ENCODE results near the gene CYP4F8. TPM values are rescaled to one million over a fixed set of nuclear protein-coding genes. Genes with fewer than 3 reads are reported as not detected.

Gene CYP4F8
- total RNA-seq, 1 donor from 2014 or later, result not detected

DNA sequence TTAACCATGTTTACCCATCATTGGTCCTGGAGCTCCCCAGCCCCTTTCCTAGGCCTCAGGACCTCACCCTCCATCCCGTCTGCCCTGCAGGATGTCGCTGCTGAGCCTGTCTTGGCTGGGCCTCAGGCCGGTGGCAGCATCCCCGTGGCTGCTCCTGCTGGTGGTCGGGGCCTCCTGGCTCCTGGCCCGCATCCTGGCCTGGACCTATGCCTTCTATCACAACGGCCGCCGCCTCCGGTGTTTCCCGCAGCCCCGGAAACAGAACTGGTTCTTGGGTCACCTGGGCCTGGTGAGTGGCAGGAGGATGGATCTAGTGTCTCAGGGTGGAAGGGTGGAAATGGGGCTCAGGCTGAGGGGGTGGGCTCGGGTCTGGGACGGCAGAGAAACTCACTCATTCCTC, 508 bp downstream of the CYP4F8 start:
- no peak for DNase-seq (ENCODE audit: low spot score)

GRCh38 chr19:15616183-15616582, 1.2 kb downstream of the CYP4F8 start:
- DNase-seq (ENCODE audit: low spot score) (no peak), ATAC-seq (no peak)

More for the DNA sequence above, 508 bp downstream of the CYP4F8 start:
- ATAC-seq, result no peak

GRCh38 chr19:15616627-15617270, 1.7 kb downstream of the CYP4F8 start:
- DNase-seq (ENCODE audit: low spot score), result no peak

GRCh38 chr19:15618321-15618720, 3.3 kb downstream of the CYP4F8 start:
- DNase-seq (ENCODE audit: low spot score) (no peak), ATAC-seq (no peak)

More at GRCh38 chr19:15616627-15617270, 1.7 kb downstream of the CYP4F8 start:
- no peak for ATAC-seq

DNA sequence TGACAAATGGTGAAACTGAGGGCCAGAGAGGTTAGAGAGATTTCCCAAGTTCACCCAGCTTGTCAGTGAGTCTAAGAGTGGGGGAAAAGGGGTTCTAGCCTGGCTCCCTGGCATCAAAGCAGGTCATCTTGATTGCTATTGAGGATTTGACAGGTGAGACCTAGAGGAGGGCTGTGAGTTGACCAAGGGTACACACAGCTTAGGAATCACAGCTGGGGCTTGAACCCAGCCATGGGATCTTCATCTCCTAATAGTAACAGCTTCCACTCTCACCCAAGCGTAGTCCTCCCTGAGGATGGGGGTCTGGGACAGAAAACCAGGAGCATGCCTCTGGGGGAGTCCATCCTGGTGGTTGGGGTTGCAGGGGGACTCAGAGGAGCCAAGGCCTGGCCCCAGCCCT, 6.8 kb downstream of the CYP4F8 start:
- DNase-seq (ENCODE audit: low spot score), result no peak
- ATAC-seq, result no peak

DNA sequence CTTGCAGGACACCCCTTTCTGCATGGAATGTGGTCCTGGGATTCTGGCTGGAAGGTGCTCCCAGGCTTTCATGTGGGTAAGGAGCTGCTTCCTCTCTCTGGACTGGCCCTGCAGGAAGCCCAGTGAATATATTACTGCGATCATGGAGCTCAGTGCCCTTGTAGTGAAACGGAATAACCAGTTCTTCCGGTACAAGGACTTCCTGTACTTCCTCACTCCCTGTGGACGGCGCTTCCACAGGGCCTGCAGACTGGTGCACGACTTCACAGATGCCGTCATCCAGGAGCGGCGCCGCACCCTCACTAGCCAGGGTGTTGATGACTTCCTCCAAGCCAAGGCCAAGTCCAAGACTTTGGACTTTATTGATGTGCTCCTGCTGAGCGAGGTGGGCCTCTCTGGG, 8.0 kb downstream of the CYP4F8 start:
- DNase-seq (ENCODE audit: low spot score), result no peak
- no peak for ATAC-seq

GRCh38 chr19:15623711-15624318, 8.8 kb downstream of the CYP4F8 start:
- no peak for DNase-seq (ENCODE audit: low spot score)
- no peak for ATAC-seq

DNA sequence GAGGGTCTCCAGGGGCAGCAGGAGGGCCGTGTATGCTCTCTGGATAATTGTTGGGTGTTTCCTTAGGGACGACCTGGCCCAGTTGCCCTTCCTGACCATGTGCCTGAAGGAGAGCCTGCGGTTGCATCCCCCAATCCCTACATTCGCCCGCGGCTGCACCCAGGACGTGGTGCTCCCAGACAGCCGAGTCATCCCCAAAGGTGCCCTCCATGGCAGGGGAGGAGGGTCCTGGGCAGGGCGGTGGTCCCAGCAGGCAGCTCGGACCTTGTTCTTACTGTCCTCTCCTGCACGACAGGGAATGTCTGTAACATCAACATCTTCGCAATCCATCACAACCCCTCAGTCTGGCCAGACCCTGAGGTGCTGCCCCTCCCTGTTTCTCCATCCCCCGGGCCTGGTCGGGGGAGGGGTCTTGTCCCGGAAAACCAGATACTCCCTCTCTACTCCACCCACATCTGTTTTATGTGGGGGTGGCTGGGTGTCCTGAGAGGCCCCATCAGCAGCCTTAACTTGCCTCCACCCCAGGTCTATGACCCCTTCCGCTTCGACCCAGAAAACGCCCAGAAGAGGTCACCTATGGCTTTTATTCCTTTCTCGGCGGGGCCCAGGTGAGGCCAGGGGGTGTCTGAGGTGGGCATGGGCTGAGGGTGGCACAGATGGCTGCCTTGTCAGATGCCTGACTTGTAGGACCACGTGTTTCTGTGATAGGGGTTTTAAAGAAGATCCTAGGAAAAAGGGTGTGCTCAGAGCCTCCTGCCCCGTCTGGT, 13.4 kb downstream of the CYP4F8 start:
- DNase-seq (ENCODE audit: low spot score), result no peak
- ATAC-seq, result no peak

GRCh38 chr19:15629003-15629880, 14.2 kb downstream of the CYP4F8 start:
- DNase-seq (ENCODE audit: low spot score) (peak; percentile 82), ATAC-seq (peak; percentile 97)

DNA sequence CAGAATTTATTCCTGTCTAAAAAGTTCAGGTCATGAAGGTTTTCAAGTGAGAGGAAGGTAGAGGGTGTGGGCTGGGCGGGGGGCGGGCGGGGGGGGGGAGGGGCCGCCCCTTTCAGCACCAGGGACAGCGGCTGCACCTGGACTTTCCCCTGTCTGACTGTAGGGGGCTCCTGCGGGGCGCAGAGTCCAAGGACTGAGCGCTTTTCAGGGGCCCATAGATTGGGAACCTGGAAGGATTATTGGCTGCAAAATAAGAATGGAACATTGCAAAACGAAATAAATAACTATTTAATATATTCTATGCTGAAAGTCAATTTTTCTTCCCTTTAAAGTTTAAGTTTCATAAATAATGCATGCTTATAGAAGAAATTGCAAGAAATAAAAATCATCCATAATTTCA, 16.8 kb downstream of the CYP4F8 start:
- no peak for DNase-seq (ENCODE audit: low spot score)
- peak; percentile 39 for ATAC-seq

- ATAC-seq, result no peak
- DNase-seq (ENCODE audit: low spot score), result no peak
Observed at GRCh38 chr19:15633082-15633835, 18.2 kb downstream of the CYP4F8 start.

DNA sequence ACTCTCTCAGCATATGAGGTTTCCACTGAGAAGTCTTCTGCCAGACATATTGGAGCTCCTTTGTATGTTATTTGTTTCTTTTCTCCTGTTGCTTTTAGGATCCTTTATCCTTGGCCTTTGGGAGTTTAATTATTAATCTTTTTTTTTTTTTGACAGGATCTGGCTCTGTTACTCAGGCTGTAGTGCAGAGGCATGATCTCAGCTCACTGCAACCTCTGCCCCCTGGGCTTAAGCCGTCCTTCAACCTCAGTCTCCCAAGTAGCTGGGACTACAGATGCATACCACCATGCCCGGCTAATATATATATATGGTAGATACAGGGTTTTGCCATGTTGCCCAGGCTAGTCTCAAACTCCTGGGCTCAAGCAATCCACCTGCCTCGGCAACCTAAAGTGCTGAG, 19.1 kb downstream of the CYP4F8 start:
- ATAC-seq (peak; percentile 53), DNase-seq (ENCODE audit: low spot score) (no peak)

GRCh38 chr19:15635016-15635805, 20.2 kb downstream of the CYP4F8 start:
- ATAC-seq (peak; percentile 75), DNase-seq (ENCODE audit: low spot score) (peak; percentile 91)

DNA sequence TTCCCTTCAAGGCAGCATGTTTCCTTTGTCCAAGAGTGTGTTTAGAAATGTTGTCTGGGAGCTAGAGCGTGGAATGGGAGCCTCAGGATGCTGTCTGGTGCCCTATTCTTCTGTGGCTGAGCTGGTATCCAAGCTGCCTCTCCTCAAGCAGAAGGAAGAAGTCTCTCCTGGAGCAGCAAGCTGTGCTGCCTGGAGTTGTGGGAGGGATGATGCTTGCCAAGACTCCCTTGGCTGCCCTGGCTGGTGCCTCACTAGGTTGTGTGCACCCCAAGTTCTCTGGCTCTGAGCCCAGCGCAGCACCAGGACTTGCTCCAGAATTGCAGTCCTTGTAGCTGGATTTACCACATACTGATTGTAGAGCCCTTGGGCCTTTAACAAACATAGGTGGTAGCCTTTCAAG, 21.0 kb downstream of the CYP4F8 start:
- no peak for ATAC-seq
- DNase-seq (ENCODE audit: low spot score), result no peak

GRCh38 chr19:15639596-15639995, 24.6 kb downstream of the CYP4F8 start:
- DNase-seq (ENCODE audit: low spot score) (no peak), ATAC-seq (no peak)

DNA sequence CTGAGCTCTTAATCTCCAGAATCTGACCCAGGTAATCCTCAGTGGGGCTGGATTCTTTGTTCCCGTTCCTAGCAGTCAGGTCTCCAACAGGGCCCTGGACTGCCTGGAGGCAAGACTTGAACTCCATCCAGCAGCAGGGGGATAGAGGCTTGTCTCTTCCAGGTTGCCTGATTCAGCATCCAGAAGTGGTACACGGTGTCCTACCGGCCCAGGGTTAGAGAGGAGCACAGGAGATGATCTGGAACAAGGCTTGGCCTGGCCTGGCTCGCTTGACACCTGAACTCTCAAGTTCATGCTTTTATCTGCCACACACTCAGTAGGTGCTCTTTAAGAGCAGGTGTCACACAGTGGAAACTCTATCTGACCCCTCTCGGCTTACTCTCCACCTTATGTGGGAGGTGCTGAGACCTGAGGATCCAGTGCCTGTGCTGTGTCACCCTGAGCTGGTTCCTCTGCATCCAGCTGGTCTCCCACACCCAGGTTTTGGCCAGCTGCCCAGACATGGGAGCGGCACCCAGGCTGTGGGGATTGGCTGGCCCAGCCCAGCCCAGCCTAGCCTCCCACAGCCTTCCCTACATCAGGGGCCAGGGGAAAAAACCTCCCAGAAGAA, 25.4 kb downstream of the CYP4F8 start, which contains the start of gene CYP4F3:
Gene CYP4F3, plus strand, starts transcription at position 604 of the 610 bp plus-strand sequence. CDS start 519 bp downstream, outside the sequence.
- DNase-seq (ENCODE audit: low spot score) (peak; percentile 98), ATAC-seq (peak; percentile 67)

DNA sequence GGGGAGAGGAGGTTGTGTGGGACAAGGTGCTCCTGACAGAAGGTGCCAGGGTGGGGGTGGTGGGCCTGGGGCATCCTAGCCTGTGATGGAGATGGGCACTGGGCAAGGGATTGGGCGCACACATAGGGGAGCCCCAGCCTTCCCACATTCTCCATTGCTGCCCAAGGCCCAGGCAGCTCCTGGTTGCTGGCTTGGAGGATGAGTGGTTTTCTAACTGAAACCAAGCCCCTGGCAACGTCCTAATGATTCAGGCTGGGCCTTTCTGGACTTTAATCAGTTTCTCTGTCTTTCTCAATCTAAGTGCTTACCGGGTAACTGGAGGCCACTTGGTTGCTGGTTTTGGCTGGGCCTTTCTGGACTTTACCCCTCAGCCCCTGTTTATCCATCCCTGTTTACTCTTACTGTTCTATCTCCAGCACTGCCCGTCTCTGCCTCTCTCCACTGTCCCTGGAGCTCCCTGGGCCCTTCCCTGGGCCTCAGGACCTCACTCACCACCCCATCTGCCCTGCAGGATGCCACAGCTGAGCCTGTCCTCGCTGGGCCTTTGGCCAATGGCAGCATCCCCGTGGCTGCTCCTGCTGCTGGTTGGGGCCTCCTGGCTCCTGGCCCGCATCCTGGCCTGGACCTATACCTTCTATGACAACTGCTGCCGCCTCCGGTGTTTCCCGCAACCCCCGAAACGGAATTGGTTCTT, 26.0 kb downstream of the CYP4F8 start:
- ATAC-seq (peak; percentile 68), DNase-seq (ENCODE audit: low spot score) (peak; percentile 91)

- ATAC-seq (peak; percentile 17), DNase-seq (ENCODE audit: low spot score) (peak; percentile 76)
Observed at GRCh38 chr19:15641901-15642491, 27.0 kb downstream of the CYP4F8 start.

All from left lobe of liver (tissue), 2 donors.